ENCODE measurements around the gene POLR2I. TPM values are rescaled to one million over a fixed set of nuclear protein-coding genes. Genes with fewer than 3 reads are reported as not detected.

The POLR2I gene
- total RNA-seq (2011; cell fraction: chromatin; rRNA removed; ENCODE audit: low replicate concordance), result 11.1 and 40.1 TPM in 2 replicates
- 41.2 and 47.8 TPM in 2 replicates for total RNA-seq (2011; cell fraction: nucleolus; rRNA removed)
- 34.6 and 37.2 TPM in 2 replicates for total RNA-seq (2011; cell fraction: nucleoplasm; rRNA removed)
- total RNA-seq (2014; rRNA removed) (283 and 291 TPM in 2 replicates), total RNA-seq (2014; rRNA removed; fragmentation: Illumina TruSeq; extraction: Trizol) (34.3 and 51.0 TPM in 2 replicates), total RNA-seq (2015; rRNA removed; fragmentation: Illumina TruSeq; extraction: Trizol) (109 and 112 TPM in 2 replicates), total RNA-seq (2021) (123 and 126 TPM in 2 replicates), polyA plus RNA-seq (2011; rRNA removed) (28.0 and 31.0 TPM in 2 replicates), polyA plus RNA-seq (2014; fragmentation: Illumina TruSeq; extraction: Trizol) (71.8 and 112 TPM in 2 replicates), polyA plus RNA-seq (2014; fragmentation: Nextera tagmentation; extraction: Ambion mirVana) (100 to 1,000 TPM; 197 to 235 TPM), polyA plus RNA-seq (2014; rRNA removed) (141 and 179 TPM in 2 replicates), polyA minus RNA-seq (2011; rRNA and poly(A)+ RNA removed) (47.1 and 114 TPM in 2 replicates), Bru-seq, nascent RNA (percentile 83 among the genes with signal in this experiment), BruChase-seq, experiment 1, labeled RNA remaining after a 2-hour chase (percentile 71 among the genes with signal in this experiment), BruChase-seq, experiment 2, labeled RNA remaining after a 6-hour chase (percentile 70 among the genes with signal in this experiment)
- polyA plus RNA-seq (2011; cell fraction: cytosol; rRNA removed), result 67.3 and 164 TPM in 2 replicates
- 57.9 and 81.5 TPM in 2 replicates for polyA plus RNA-seq (2011; cell fraction: nucleus; rRNA removed)
- polyA plus RNA-seq (2012), result 216 and 265 TPM in 2 replicates
- polyA minus RNA-seq (2011; cell fraction: cytosol; rRNA and poly(A)+ RNA removed), result 109 and 165 TPM in 2 replicates
- polyA minus RNA-seq (2011; cell fraction: nucleus; rRNA and poly(A)+ RNA removed), result 28.4 and 32.3 TPM in 2 replicates
- long read RNA-seq, experiment 1, transcript POLR2I-201 (6 exons, 913 nt), result major isoform, 167 of 198 reads
- long read RNA-seq, experiment 1, transcript POLR2I-206 (5 exons, 542 nt), result minor isoform, 5 of 198 reads
- long read RNA-seq, experiment 1, partial matches to known transcripts, result 18 of 198 reads
- long read RNA-seq, experiment 1, other reads (novel, unspliced or antisense), result 3 of 198 reads
- long read RNA-seq, experiment 2, transcript POLR2I-201 (6 exons, 913 nt), result major isoform, 93 of 113 reads
- long read RNA-seq, experiment 2, partial matches to known transcripts, result 5 of 113 reads
- long read RNA-seq, experiment 2, other reads (novel, unspliced or antisense), result 12 of 113 reads
- long read RNA-seq, experiment 3, transcript POLR2I-201 (6 exons, 913 nt), result major isoform, 141 of 154 reads
- long read RNA-seq, experiment 3, partial matches to known transcripts, result 0 of 154 reads
- long read RNA-seq, experiment 3, other reads (novel, unspliced or antisense), result 6 of 154 reads

- H3K79me2 ChIP-seq (ENCODE audit: control insufficient read depth, insufficient read depth, low read length), result peaks cover 14% of the 10 kb centered on the region
- CTCF ChIA-PET (ENCODE audit: low intra/inter-chr PET ratio), result no interaction called here
- POLR2A ChIA-PET, result interaction anchor here (0.6 to 1.5 kb wide), 10 partner anchors 9 to 191 kb away, joined by 3 to 10 read pairs (median 3); partner anchors contain the start of gene ALKBH6
- H3K9me1 ChIP-seq (ENCODE audit: control insufficient read depth, insufficient read depth, low read length), result no peaks in the 10 kb centered on the region
- H4K20me1 ChIP-seq (replicated peaks; ENCODE audit: control insufficient read depth, insufficient read depth, low read length), result no peaks in the 10 kb centered on the region; the same call in 1 of the 2 replicates
- ATAC-seq (peak; percentile 96), FAIRE-seq (peak; percentile 100), DNase-seq (ENCODE audit: extremely low read depth in 1 of 4, low spot score in 3 of 4) (peak; percentile 98 to 99 (median 98))
- peak within 1 kb of the TSS; percentile 73 to 91 for H3K9ac ChIP-seq (ENCODE audit: insufficient read depth in 1 of 2, low read depth in 2 of 2, low read length in 2 of 2)
- H3K36me3 ChIP-seq (ENCODE audit: control insufficient read depth, insufficient read depth, low read length), result peaks cover 24% of the 10 kb centered on the region; the same call in 2 of the 3 replicates
- no peaks in the 10 kb centered on the region for H3K9me3 ChIP-seq (replicated peaks; ENCODE audit: control insufficient read depth, insufficient read depth, low read depth, low read length)
- H2AFZ ChIP-seq (ENCODE audit: low read depth, low read length), result peak within 1 kb of the TSS; percentile 97
- WGBS (ENCODE audit: insufficient coverage, low coverage, missing lambda C conversion rate), result 1% methylated on average over 59 of the region's 60 CpGs
- BruUV-seq (replicated peaks), result no TSS peak
- peak within 1 kb of the TSS; percentile 74 for H3K27ac ChIP-seq (ENCODE audit: extremely low read depth, low read depth, low read length)
- no peaks in the 10 kb centered on the region for H3K27me3 ChIP-seq (ENCODE audit: control insufficient read depth in 2 of 2, insufficient read depth in 2 of 2, low read length in 2 of 2)
- in situ Hi-C loops (cut with MboI), result no loop called here
- intact Hi-C loops (cut with micrococcal nuclease), result loop anchor here (1.0 to 10.0 kb wide), 4 partner anchors 24 to 120 kb away; partner anchors contain the start of gene SDHAF1
- peak within 1 kb of the TSS; percentile 62 for H3K4me3 ChIP-seq
- H3K4me1 ChIP-seq (replicated peaks in 1 of 2; ENCODE audit: control insufficient read depth in 2 of 2, insufficient read depth in 2 of 2, low read length in 2 of 2), result peaks cover 5 to 38% of the 10 kb centered on the region in 2 experiments; a peak in 3 of 5 replicates
- peak within 1 kb of the TSS; percentile 96 for H3K4me2 ChIP-seq (ENCODE audit: insufficient read depth, low read length)
- peak; percentile 78 for TF ChIP-seq CREB3L1 (IDR thresholded peaks at IDR 0.05; ENCODE audit: borderline replicate concordance, low read depth)
- TF ChIP-seq CCNT2 (IDR thresholded peaks at IDR 0.05; ENCODE audit: borderline replicate concordance, extremely low read depth, insufficient read length, low read depth, low read length), result peak; percentile 78
- no peak for TF ChIP-seq ZNF830 (CRISPR knock-in tag; IDR thresholded peaks at IDR 0.05)
- TF ChIP-seq GABPA (tag; conservative IDR thresholded peaks at IDR 0.05; ENCODE audit: low read depth), result no peak; the same call in 1 of the 2 replicates
- peak in 1 of 2 experiments; percentile 39; a peak in 2 of 4 replicates for TF ChIP-seq MLLT1 (IDR thresholded peaks at IDR 0.05)
- peak; percentile 76 for TF ChIP-seq KLF16 (IDR thresholded peaks at IDR 0.05)
- no peak for TF ChIP-seq ATF1 (CRISPR knock-in tag; IDR thresholded peaks at IDR 0.05)
- peak; percentile 77 for TF ChIP-seq ATF1 (tag; IDR thresholded peaks at IDR 0.05)
- 0 out of 2 replicates have a peak, but pooled peaks have one; percentile 62 for TF ChIP-seq ATF7 (IDR thresholded peaks at IDR 0.05)
- peak; percentile 79 for TF ChIP-seq HMGN3 (IDR thresholded peaks at IDR 0.05; ENCODE audit: borderline replicate concordance, extremely low read depth, insufficient read length, low read depth, low read length)
- TF ChIP-seq HDAC2 (IDR thresholded peaks at IDR 0.05), result peak; percentile 72; the same call in 1 of the 2 replicates
- peak in 1 of 2 experiments; percentile 46; a peak in 2 of 4 replicates for TF ChIP-seq TRIM24 (IDR thresholded peaks at IDR 0.05)
Measured at GRCh38 chr19:36114721-36115452, at the start of gene POLR2I. Gene POLR2I (minus strand): TSS chr19:36114875. CDS start chr19:36114856, 19 bp downstream.

All from K562 (cell line).